ENCODE results near the gene SIGLEC7. TPM values are rescaled to one million over a fixed set of nuclear protein-coding genes. Genes with fewer than 3 reads are reported as not detected.

The SIGLEC7 gene
- polyA plus RNA-seq, 1 of the 3 experiments (the other 2 are of a cell fraction): not detected

DNA sequence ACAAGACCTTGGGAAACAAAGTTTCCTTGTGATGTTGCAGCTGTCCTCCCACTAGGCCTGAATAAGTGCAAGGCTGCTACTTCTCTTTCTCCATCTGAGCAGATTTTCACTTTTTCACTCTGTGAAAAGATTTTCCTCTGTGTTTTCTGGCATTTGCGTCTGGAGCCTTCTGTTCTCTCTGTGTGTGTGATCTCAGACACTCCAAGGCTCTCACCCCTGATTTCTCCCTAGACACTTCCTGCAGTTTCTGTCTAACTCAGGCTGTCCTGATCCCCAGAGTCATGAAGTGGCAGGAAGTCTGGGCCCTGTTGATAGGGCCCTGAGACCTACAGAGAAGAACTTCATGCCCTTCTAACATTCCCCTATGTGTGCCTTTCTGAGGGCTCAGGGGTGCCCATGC, 37.2 kb downstream of the SIGLEC7 start:
- Histone ChIP-seq H3K9ac (no peak overlapping the region), H3K4me2 (no peak overlapping the region), H2AFZ (ENCODE audit: low read depth) (no peak overlapping the region), H3K4me1 (ENCODE audit: control insufficient read depth in 1 of 2, insufficient read depth in 2 of 2, low read depth in 1 of 2, low read length in 1 of 2) (no peaks in the 10 kb centered on the region), H3K4me3 (ENCODE audit: low read depth in 2 of 2, low read length in 1 of 2) (no peak overlapping the region), H3K9me3 (no peaks in the 10 kb centered on the region), H3K36me3 (replicated peaks in 1 of 2; ENCODE audit: control insufficient read depth in 1 of 2, insufficient read depth in 2 of 2, low read length in 1 of 2) (no peaks in the 10 kb centered on the region), H4K20me1 (ENCODE audit: insufficient read depth) (no peaks in the 10 kb centered on the region), H3K27me3 (ENCODE audit: insufficient read depth) (peaks cover 7% of the 10 kb centered on the region), H3K79me2 (ENCODE audit: insufficient read depth) (no peaks in the 10 kb centered on the region), H3K27ac (ENCODE audit: low read depth in 2 of 2, low read length in 1 of 2) (no peak overlapping the region), H3K9me2 (no peaks in the 10 kb centered on the region), H3F3A (replicated peaks; ENCODE audit: insufficient read depth) (no peaks in the 10 kb centered on the region)
- no peak for DNase-seq
- POLR2A ChIA-PET: no interaction called here
- TF ChIP-seq GATA2 (CRISPR knock-in tag; IDR thresholded peaks at IDR 0.05) (no peak), POLR2AphosphoS5 (IDR thresholded peaks at IDR 0.05; ENCODE audit: low read depth, low read length) (no peak), RCOR1 (IDR thresholded peaks at IDR 0.05; ENCODE audit: low read length) (no peak), EZH2phosphoT487 (IDR thresholded peaks at IDR 0.05; ENCODE audit: borderline replicate concordance, low read depth) (no peak), SIN3A (IDR thresholded peaks at IDR 0.05; ENCODE audit: borderline replicate concordance, low read depth, low read length) (no peak), FOXM1 (IDR thresholded peaks at IDR 0.05; ENCODE audit: low read depth) (no peak), ELF1 (IDR thresholded peaks at IDR 0.05) (no peak), TAF1 (IDR thresholded peaks at IDR 0.05; ENCODE audit: borderline replicate concordance, low read depth, low read length) (no peak), MXI1 (IDR thresholded peaks at IDR 0.05; ENCODE audit: low read depth, low read length) (no peak), SMC3 (IDR thresholded peaks at IDR 0.05; ENCODE audit: low read depth, low read length) (no peak), GABPA (IDR thresholded peaks at IDR 0.05; ENCODE audit: low read depth) (no peak), FOSL2 (IDR thresholded peaks at IDR 0.05; ENCODE audit: borderline replicate concordance, low read depth) (no peak), YY1 (IDR thresholded peaks at IDR 0.05; ENCODE audit: low read depth) (no peak), NFIC (IDR thresholded peaks at IDR 0.05; ENCODE audit: borderline replicate concordance) (no peak)
- TF ChIP-seq, protein P1, sequence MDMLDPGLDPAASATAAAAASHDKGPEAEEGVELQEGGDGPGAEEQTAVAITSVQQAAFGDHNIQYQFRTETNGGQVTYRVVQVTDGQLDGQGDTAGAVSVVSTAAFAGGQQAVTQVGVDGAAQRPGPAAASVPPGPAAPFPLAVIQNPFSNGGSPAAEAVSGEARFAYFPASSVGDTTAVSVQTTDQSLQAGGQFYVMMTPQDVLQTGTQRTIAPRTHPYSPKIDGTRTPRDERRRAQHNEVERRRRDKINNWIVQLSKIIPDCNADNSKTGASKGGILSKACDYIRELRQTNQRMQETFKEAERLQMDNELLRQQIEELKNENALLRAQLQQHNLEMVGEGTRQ (IDR thresholded peaks at IDR 0.05; ENCODE audit: borderline replicate concordance, low read depth, low read length): no peak
- TF ChIP-seq, protein P2, sequence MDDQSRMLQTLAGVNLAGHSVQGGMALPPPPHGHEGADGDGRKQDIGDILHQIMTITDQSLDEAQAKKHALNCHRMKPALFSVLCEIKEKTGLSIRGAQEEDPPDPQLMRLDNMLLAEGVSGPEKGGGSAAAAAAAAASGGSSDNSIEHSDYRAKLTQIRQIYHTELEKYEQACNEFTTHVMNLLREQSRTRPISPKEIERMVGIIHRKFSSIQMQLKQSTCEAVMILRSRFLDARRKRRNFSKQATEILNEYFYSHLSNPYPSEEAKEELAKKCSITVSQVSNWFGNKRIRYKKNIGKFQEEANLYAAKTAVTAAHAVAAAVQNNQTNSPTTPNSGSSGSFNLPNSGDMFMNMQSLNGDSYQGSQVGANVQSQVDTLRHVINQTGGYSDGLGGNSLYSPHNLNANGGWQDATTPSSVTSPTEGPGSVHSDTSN (IDR thresholded peaks at IDR 0.05): no peak
- TF ChIP-seq, protein P3, sequence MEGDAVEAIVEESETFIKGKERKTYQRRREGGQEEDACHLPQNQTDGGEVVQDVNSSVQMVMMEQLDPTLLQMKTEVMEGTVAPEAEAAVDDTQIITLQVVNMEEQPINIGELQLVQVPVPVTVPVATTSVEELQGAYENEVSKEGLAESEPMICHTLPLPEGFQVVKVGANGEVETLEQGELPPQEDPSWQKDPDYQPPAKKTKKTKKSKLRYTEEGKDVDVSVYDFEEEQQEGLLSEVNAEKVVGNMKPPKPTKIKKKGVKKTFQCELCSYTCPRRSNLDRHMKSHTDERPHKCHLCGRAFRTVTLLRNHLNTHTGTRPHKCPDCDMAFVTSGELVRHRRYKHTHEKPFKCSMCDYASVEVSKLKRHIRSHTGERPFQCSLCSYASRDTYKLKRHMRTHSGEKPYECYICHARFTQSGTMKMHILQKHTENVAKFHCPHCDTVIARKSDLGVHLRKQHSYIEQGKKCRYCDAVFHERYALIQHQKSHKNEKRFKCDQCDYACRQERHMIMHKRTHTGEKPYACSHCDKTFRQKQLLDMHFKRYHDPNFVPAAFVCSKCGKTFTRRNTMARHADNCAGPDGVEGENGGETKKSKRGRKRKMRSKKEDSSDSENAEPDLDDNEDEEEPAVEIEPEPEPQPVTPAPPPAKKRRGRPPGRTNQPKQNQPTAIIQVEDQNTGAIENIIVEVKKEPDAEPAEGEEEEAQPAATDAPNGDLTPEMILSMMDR (IDR thresholded peaks at IDR 0.05): no peak
- TF ChIP-seq, protein P4, sequence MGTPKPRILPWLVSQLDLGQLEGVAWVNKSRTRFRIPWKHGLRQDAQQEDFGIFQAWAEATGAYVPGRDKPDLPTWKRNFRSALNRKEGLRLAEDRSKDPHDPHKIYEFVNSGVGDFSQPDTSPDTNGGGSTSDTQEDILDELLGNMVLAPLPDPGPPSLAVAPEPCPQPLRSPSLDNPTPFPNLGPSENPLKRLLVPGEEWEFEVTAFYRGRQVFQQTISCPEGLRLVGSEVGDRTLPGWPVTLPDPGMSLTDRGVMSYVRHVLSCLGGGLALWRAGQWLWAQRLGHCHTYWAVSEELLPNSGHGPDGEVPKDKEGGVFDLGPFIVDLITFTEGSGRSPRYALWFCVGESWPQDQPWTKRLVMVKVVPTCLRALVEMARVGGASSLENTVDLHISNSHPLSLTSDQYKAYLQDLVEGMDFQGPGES (IDR thresholded peaks at IDR 0.05; ENCODE audit: low read depth, low read length): no peak
- TF ChIP-seq, protein P5, sequence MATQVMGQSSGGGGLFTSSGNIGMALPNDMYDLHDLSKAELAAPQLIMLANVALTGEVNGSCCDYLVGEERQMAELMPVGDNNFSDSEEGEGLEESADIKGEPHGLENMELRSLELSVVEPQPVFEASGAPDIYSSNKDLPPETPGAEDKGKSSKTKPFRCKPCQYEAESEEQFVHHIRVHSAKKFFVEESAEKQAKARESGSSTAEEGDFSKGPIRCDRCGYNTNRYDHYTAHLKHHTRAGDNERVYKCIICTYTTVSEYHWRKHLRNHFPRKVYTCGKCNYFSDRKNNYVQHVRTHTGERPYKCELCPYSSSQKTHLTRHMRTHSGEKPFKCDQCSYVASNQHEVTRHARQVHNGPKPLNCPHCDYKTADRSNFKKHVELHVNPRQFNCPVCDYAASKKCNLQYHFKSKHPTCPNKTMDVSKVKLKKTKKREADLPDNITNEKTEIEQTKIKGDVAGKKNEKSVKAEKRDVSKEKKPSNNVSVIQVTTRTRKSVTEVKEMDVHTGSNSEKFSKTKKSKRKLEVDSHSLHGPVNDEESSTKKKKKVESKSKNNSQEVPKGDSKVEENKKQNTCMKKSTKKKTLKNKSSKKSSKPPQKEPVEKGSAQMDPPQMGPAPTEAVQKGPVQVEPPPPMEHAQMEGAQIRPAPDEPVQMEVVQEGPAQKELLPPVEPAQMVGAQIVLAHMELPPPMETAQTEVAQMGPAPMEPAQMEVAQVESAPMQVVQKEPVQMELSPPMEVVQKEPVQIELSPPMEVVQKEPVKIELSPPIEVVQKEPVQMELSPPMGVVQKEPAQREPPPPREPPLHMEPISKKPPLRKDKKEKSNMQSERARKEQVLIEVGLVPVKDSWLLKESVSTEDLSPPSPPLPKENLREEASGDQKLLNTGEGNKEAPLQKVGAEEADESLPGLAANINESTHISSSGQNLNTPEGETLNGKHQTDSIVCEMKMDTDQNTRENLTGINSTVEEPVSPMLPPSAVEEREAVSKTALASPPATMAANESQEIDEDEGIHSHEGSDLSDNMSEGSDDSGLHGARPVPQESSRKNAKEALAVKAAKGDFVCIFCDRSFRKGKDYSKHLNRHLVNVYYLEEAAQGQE (IDR thresholded peaks at IDR 0.05; ENCODE audit: low read depth, low read length): no peak
- TF ChIP-seq, protein P6, sequence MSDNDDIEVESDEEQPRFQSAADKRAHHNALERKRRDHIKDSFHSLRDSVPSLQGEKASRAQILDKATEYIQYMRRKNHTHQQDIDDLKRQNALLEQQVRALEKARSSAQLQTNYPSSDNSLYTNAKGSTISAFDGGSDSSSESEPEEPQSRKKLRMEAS (IDR thresholded peaks at IDR 0.05; ENCODE audit: low read depth): no peak
- CTCF ChIA-PET: interaction anchor here (1.8 kb wide), 1 partner anchor 158 kb away, joined by 4 read pairs; no protein-coding TSS in a partner anchor
- WGBS (ENCODE audit: low lambda C conversion rate): 4% methylated on average over 1 of the region's 1 CpG

Data from SK-N-SH (cell line).